GM20431 (cell line): ENCODE results near the gene DERL3.

Source experiments
- in situ Hi-C: fragments of 300-500 bp; cut with MseI, MboI; formaldehyde crosslinking; loops from one replicate; pipeline ENCODE4 v1.15.0; 2020; ENCODE audit warnings: low sequenced_read_pairs; ENCODE audit not compliant: unreplicated experiment

The DERL3 gene

GRCh38 chr22:23786261-23786710 lies 52.5 kb downstream of the DERL3 start:
- in situ Hi-C loops = no loop called here
